ENCODE results near the gene CD6. TPM values are rescaled to one million over a fixed set of nuclear protein-coding genes. Genes with fewer than 3 reads are reported as not detected.

The CD6 gene
- total and polyA plus RNA-seq, 2 of the 8 experiments (the other 6 are each of a cell fraction or from before 2014, with no cell fraction given): 0.03 TPM; not detected in 1

GRCh38 chr11:61025821-61026120 is 54.3 kb downstream of the CD6 start:
- Histone ChIP-seq H4K8ac (ENCODE audit: extremely low read depth, insufficient read depth, low read length) (no peak overlapping the region), H3K56ac (replicated peaks; ENCODE audit: insufficient read length, low read depth, low read length) (no peak overlapping the region), H3K4me3 (ENCODE audit: extremely low read depth in 1 of 4, insufficient read depth in 2 of 4, low read depth in 3 of 4, low read length in 4 of 4) (no peak overlapping the region), H3K4me2 (ENCODE audit: insufficient read depth in 1 of 2, low read depth in 2 of 2, low read length in 2 of 2) (no peak overlapping the region), H2AFZ (ENCODE audit: low read length) (no peak overlapping the region), H3K9me3 (ENCODE audit: insufficient read depth in 2 of 2, low read depth in 1 of 2, low read length in 1 of 2) (no peaks in the 10 kb centered on the region), H2AK5ac (ENCODE audit: low read depth, low read length) (no peak overlapping the region), H4K5ac (ENCODE audit: insufficient read length, low read depth, low read length) (no peak overlapping the region), H4K20me1 (replicated peaks in 1 of 2; ENCODE audit: control insufficient read depth in 1 of 2, insufficient read depth in 2 of 2, low read length in 2 of 2) (no peaks in the 10 kb centered on the region), H2BK120ac (replicated peaks; ENCODE audit: low read depth, low read length) (no peak overlapping the region), H3K9ac (replicated peaks in 1 of 4; ENCODE audit: extremely low read depth in 1 of 4, low read depth in 3 of 4, low read length in 3 of 4) (no peak overlapping the region), H3K27me3 (replicated peaks in 1 of 4; ENCODE audit: control insufficient read depth in 3 of 4, extremely low read depth in 1 of 4, insufficient read depth in 3 of 4, low read length in 3 of 4) (peaks cover 0 to 7% (median under 1%) of the 10 kb centered on the region in 4 experiments; a peak in 4 of 7 replicates), H3K23ac (ENCODE audit: insufficient read length) (no peak overlapping the region), H3K36me3 (ENCODE audit: control insufficient read depth in 2 of 4, insufficient read depth in 4 of 4, low read length in 3 of 4) (no peaks in the 10 kb centered on the region), H3K18ac (ENCODE audit: extremely low read depth, low read length) (no peak overlapping the region), H4K91ac (replicated peaks; ENCODE audit: insufficient read length, low read length) (no peak overlapping the region), H3K4me1 (replicated peaks in 1 of 4; ENCODE audit: control insufficient read depth in 3 of 4, insufficient read depth in 4 of 4, low read length in 3 of 4) (peaks cover 0 to 11% (median 6%) of the 10 kb centered on the region in 4 experiments; a peak in 6 of 7 replicates), H3K4ac (replicated peaks; ENCODE audit: insufficient read length, low read depth, low read length) (no peak overlapping the region), H2BK12ac (ENCODE audit: low read depth, low read length) (no peak overlapping the region), H3K14ac (ENCODE audit: insufficient read length) (no peak overlapping the region), H2BK20ac (ENCODE audit: low read length) (no peak overlapping the region), H3K23me2 (ENCODE audit: low read depth, low read length) (peaks cover 5% of the 10 kb centered on the region; the same call in 1 of the 2 replicates), H3K79me2 (ENCODE audit: control insufficient read depth in 1 of 2, insufficient read depth in 2 of 2, low read length in 2 of 2) (no peaks in the 10 kb centered on the region), H3K79me1 (ENCODE audit: low read depth, low read length) (no peaks in the 10 kb centered on the region), H2BK5ac (ENCODE audit: low read depth, low read length) (no peak overlapping the region), H2BK15ac (ENCODE audit: low read length) (no peak overlapping the region), H3K27ac (ENCODE audit: low read depth, low read length) (no peak overlapping the region)
- FAIRE-seq (no peak), DNase-seq (ENCODE audit: low read depth in 1 of 2, low spot score in 2 of 2) (no peak)
- CTCF ChIA-PET (ENCODE audit: partially characterized antibody): interaction anchor here (0.5 kb wide), 1 partner anchor 491 kb away, joined by 3 read pairs; no protein-coding TSS in a partner anchor
- 92% methylated on average over 4 of the region's 5 CpGs; no CpG with 5 or more reads in 1 of the 2 experiments for WGBS, 2 experiments (ENCODE audit: extremely low coverage in 1 of 2, insufficient coverage in 1 of 2, insufficient read length in 1 of 2, insufficient replicate concordance in 2 of 2, low coverage in 1 of 2, low lambda C conversion rate in 2 of 2, missing lambda C conversion rate in 1 of 2)
- POLR2A ChIA-PET (ENCODE audit: partially characterized antibody): no interaction called here
- TF ChIP-seq SP1 (IDR thresholded peaks at IDR 0.05; ENCODE audit: low read depth, low read length) (no peak), CTBP2 (IDR thresholded peaks at IDR 0.05; ENCODE audit: borderline replicate concordance, insufficient read depth, insufficient read length, low read length) (no peak), RAD21 (IDR thresholded peaks at IDR 0.05 in 1 of 2, conservative IDR thresholded peaks at IDR 0.05 in 1 of 2; ENCODE audit: low read depth in 2 of 2, low read length in 2 of 2) (no peak), ZNF274 (IDR thresholded peaks at IDR 0.05; ENCODE audit: borderline replicate concordance, extremely low read depth, low read length) (no peak), CHD1 (IDR thresholded peaks at IDR 0.05; ENCODE audit: low read depth, low read length) (no peak), FOSL1 (IDR thresholded peaks at IDR 0.05; ENCODE audit: insufficient read depth, low read depth, low read length) (no peak), TAF7 (optimal IDR thresholded peaks at IDR 0.05; ENCODE audit: borderline replicate concordance, low read depth, low read length) (no peak), EP300 (IDR thresholded peaks at IDR 0.05; ENCODE audit: borderline replicate concordance in 1 of 2, low read depth in 2 of 2, low read length in 2 of 2) (no peak), NRF1 (IDR thresholded peaks at IDR 0.05; ENCODE audit: low read depth, low read length) (no peak)

Measured in H1 (cell line).